Measurements from ENCODE around the gene CXCL1. TPM values are rescaled to one million over a fixed set of nuclear protein-coding genes. Genes with fewer than 3 reads are reported as not detected.

Gene CXCL1
- total and polyA plus RNA-seq, 2 of the 13 experiments (the other 11 are each of a cell fraction or from before 2014, with no cell fraction given), result 0.15 TPM; not detected in 1

- Histone ChIP-seq H3K9me3 (ENCODE audit: low read length) (no peaks in the 10 kb centered on the region), H3K36me3 (replicated peaks in 1 of 2; ENCODE audit: control insufficient read depth in 1 of 2, insufficient read depth in 2 of 2, low read length in 2 of 2) (no peaks in the 10 kb centered on the region), H3K27me3 (ENCODE audit: control insufficient read depth in 1 of 2, insufficient read depth in 2 of 2, low read length in 2 of 2) (no peaks in the 10 kb centered on the region), H2AFZ (ENCODE audit: low read length) (no peak overlapping the region), H3K4me2 (ENCODE audit: low read depth, low read length) (no peak overlapping the region), H4K20me1 (ENCODE audit: insufficient read depth, low read length) (no peaks in the 10 kb centered on the region), H3K79me2 (ENCODE audit: insufficient read depth, low read length) (no peaks in the 10 kb centered on the region), H3K4me3 (replicated peaks in 1 of 3; ENCODE audit: insufficient read depth in 1 of 3, low read depth in 2 of 3, low read length in 3 of 3) (no peak overlapping the region), H3K9ac (ENCODE audit: insufficient read depth, low read depth, low read length) (no peak overlapping the region), H3K27ac (ENCODE audit: extremely low read length, insufficient read depth, low read length) (no peak overlapping the region), H3K4me1 (ENCODE audit: insufficient read depth, low read length) (no peaks in the 10 kb centered on the region)
- FAIRE-seq (no peak), DNase-seq (ENCODE audit: low spot score) (no peak), ATAC-seq (no peak)
- ChIA-PET CTCF (ENCODE audit: low intra/inter-chr PET ratio, low total read pairs) (no interaction called here), POLR2A (no interaction called here)
- WGBS (ENCODE audit: low lambda C conversion rate), result 37% methylated on average over 9 of the region's 9 CpGs
- no TSS peak for BruUV-seq (replicated peaks)
- TF ChIP-seq IRF1 (CRISPR knock-in tag; IDR thresholded peaks at IDR 0.05; ENCODE audit: low read depth) (no peak), ZFAT (CRISPR knock-in tag; conservative IDR thresholded peaks at IDR 0.05) (no peak), SNAPC2 (CRISPR knock-in tag; IDR thresholded peaks at IDR 0.05) (no peak), RBM22 (optimal IDR thresholded peaks at IDR 0.05; ENCODE audit: low read length) (no peak), GFI1 (CRISPR knock-in tag; IDR thresholded peaks at IDR 0.05; ENCODE audit: borderline replicate concordance) (no peak), POGZ (CRISPR knock-in tag; IDR thresholded peaks at IDR 0.05) (no peak), RARG (CRISPR knock-in tag; IDR thresholded peaks at IDR 0.05; ENCODE audit: low read depth) (no peak), ZNF546 (CRISPR knock-in tag; conservative IDR thresholded peaks at IDR 0.05) (no peak), STAG1 (CRISPR knock-in tag; IDR thresholded peaks at IDR 0.05) (no peak), ZNF674 (CRISPR knock-in tag; IDR thresholded peaks at IDR 0.05; ENCODE audit: low read depth) (no peak), ZBTB34 (CRISPR knock-in tag; IDR thresholded peaks at IDR 0.05) (no peak), PITX1 (CRISPR knock-in tag; IDR thresholded peaks at IDR 0.05) (no peak), PPARG (CRISPR knock-in tag; conservative IDR thresholded peaks at IDR 0.05) (no peak), ZNF703 (CRISPR knock-in tag; IDR thresholded peaks at IDR 0.05; ENCODE audit: borderline replicate concordance) (no peak), NR0B2 (CRISPR knock-in tag; IDR thresholded peaks at IDR 0.05) (no peak), ZNF432 (CRISPR knock-in tag; IDR thresholded peaks at IDR 0.05; ENCODE audit: borderline replicate concordance) (no peak)
- intact Hi-C loops (cut with micrococcal nuclease; ENCODE audit: unreplicated experiment) (no loop called here), in situ Hi-C loops (cut with HindIII; ENCODE audit: extremely low pct_ligation_motif_present, low pct_unique_long_range_greater_than_20kb) (no loop called here)
Measured at GRCh38 chr4:73895201-73896175, 26.3 kb downstream of the CXCL1 start.

Measured in HepG2 (cell line).